Stomach (tissue), 9 donors: Measurements from ENCODE around the gene CDH23. TPM values are rescaled to one million over a fixed set of nuclear protein-coding genes. Genes with fewer than 3 reads are reported as not detected.

Experiments used
- DNase-seq, 2 donors: peaks; one replicate each; pipeline versions ENCODE4 v3.0.0 to v3.0.0-alpha.2; 2013 to 2019
- H3K27ac ChIP-seq, 5 donors: fragments of 200-600 bp in 4 of 5; sonication (generic) in 4 of 5; one replicate each; pipeline ENCODE4 v1.5.1; 2013 to 2019; ENCODE audit warnings: mild to moderate bottlenecking in 1 of 5, moderate library complexity in 1 of 5
- H3K27me3 ChIP-seq, 3 donors: fragments of 200-600 bp; sonication (generic); one replicate each; pipeline ENCODE4 v1.5.1; 2017 to 2019; ENCODE audit warnings: mixed run types in 1 of 3
- H3K36me3 ChIP-seq, 4 donors: fragments of 200-600 bp; sonication (generic); 1 replicate in 3 of 4; 2 replicates in 1 of 4; pipeline ENCODE4 v1.5.1; 2016 to 2019
- H3K4me1 ChIP-seq, 4 donors: fragments of 200-600 bp; sonication (generic); one replicate each; pipeline ENCODE4 v1.5.1; 2016 to 2019
- H3K4me3 ChIP-seq, 4 donors: fragments of 200-600 bp; sonication (generic) in 3 of 4; one replicate each; pipeline ENCODE4 v1.5.1; 2016 to 2019; ENCODE audit warnings: mild to moderate bottlenecking in 1 of 4
- H3K9me3 ChIP-seq, 4 donors: fragments of 200-600 bp; sonication (generic); one replicate each; pipeline ENCODE4 v1.5.1; 2016 to 2019
- CTCF ChIP-seq, 7 experiments: fragments of 450-650 bp in 4 of 7; fragments of 200-600 bp in 3 of 7; sonication (generic) in 3 of 7; IDR thresholded peaks; one replicate each; pipeline ENCODE4 v1.5.1; 2016 to 2019; ENCODE audit warnings: antibody characterized with exemption in 7 of 7, control low read depth in 2 of 7, mild to moderate bottlenecking in 1 of 7
- EP300 ChIP-seq: sonication (generic); formaldehyde crosslinking; IDR thresholded peaks from one replicate; pipeline ENCODE4 v1.6.1; 2017; ENCODE audit warnings: antibody characterized with exemption
- POLR2A ChIP-seq, 4 donors: fragments of 450-650 bp; IDR thresholded peaks; one replicate each; pipeline ENCODE4 v1.6.1; 2016; ENCODE audit warnings: antibody characterized with exemption in 4 of 4, control low read depth in 2 of 4, mild to moderate bottlenecking in 1 of 4, moderate library complexity in 1 of 4
- POLR2AphosphoS5 ChIP-seq, 3 donors: sonication (generic); formaldehyde crosslinking; IDR thresholded peaks; one replicate each; pipeline ENCODE4 v1.6.1; 2016; ENCODE audit warnings: antibody characterized with exemption in 3 of 3
- WGBS, 5 donors: extraction: QIAGEN DNeasy Blood & Tissue Kit in 3 of 5; methylation state at CpG; one replicate each; pipeline versions ENCODE4 v1.1.5 to v1.1.7; 2013 to 2018; 5-methylcytosine and 5-hydroxymethylcytosine counted together
- intact Hi-C: fragments of 100-400 bp; cut with DNase I; formaldehyde crosslinking; loops from one replicate; pipeline ENCODE4 v1.15.1; 2023; ENCODE audit warnings: low total_unique reads
- polyA plus RNA-seq, 3 donors: library from polyadenylated mRNA; stranded (reverse); fragments of 200-250 nt; gene quantifications; one replicate each; pipeline ENCODE4 v1.2.3, GENCODE V29; 2013
- total RNA-seq, 5 donors: library from RNA; depleted of rRNA; stranded (reverse); fragments of >200 nt; gene quantifications; one replicate each; pipeline versions ENCODE4 v1.1.0 to v1.2.3, GENCODE V29; 2014 to 2016
- donor health status: healthy with polysubstance abuse.
- donor health status: Bipolar disorder and iron deficiency.
- donor health status: healthy.

CDH23 gene
- total and polyA plus RNA-seq, 8 donors, result 0.31 to 8.2 (median 2.2) TPM

- no peak for DNase-seq
- intact Hi-C loops, result no loop called here
- WGBS, 5 donors, result 76 to 86% (median 82%) methylated on average over 5 of the region's 5 CpGs
Measured at GRCh38 chr10:71480662-71481061, 83.9 kb downstream of the CDH23 start.

DNA sequence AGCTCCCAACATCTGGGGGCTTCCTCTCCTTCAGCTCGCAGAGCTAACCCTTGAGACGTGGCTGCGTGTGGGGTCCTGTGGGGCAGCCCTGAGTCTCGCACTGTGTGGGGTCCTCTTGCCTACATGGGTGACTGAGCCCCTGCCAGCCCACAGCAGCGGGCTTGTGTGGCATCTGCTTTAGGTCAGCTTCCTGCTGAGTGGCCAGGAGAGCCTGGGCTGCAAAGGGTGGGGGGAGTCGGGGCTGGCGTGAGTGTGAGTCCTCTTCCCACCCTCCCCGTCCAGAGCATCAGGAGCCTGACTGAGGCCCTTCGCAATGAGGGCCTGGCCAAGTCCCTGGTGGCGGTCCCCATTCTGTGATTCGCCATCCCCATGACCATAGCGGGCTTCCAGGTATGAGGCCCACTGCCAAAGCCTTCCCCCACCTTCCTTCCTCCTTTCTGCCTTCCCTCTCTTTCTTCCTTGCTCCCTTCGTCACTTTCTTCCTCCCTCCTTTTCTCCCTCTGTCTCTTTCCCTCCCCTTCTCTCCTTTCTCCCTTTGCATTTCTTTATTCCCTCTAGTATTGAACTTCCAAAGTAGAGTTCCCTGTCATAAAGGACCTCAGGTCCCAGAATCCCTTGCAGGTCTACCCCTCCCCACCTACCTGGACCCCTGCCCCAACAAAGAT lies 85.2 kb downstream of the CDH23 start:
- H3K27ac ChIP-seq, result no peak overlapping the region

More at GRCh38 chr10:71480662-71481061, 83.9 kb downstream of the CDH23 start:
- Histone ChIP-seq H3K27me3 (peaks cover 0 to 27% (median 5%) of the 10 kb centered on the region in 3 donors), H3K4me3 (no peak overlapping the region), H3K36me3 (no peaks in the 10 kb centered on the region), H3K4me1 (peaks cover 0 to 13% (median 6%) of the 10 kb centered on the region in 4 donors), H3K27ac (no peak overlapping the region), H3K9me3 (no peaks in the 10 kb centered on the region)
- TF ChIP-seq POLR2AphosphoS5 (IDR thresholded peaks at IDR 0.05), result no peak
- TF ChIP-seq POLR2A (IDR thresholded peaks at IDR 0.05), result no peak
- no peak for TF ChIP-seq CTCF (IDR thresholded peaks at IDR 0.05)
- TF ChIP-seq EP300, result no peak

DNA sequence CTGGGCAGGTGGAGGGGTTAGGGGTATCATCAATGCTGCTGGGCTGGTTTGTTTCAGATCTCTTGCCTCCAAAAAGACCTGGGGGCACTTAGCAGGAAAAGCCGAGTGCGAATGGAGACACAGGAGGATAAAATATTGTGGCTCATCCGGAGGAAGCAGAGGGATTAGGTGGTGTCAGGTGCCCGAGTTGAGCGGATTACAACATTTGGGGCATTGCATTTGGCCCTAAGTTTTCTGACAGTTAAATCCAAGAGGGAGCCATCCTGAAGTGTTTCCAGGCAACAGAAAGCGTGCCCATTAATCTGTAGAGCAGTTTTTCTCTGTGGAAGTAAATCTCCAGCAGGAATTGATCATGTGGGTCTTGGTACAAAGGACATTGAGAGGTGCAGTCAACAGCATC lies 85.9 kb downstream of the CDH23 start:
- intact Hi-C loops, result no loop called here
- H3K27me3 ChIP-seq, result peaks cover 0 to 31% (median 5%) of the 10 kb centered on the region in 3 donors
- H3K36me3 ChIP-seq, result no peaks in the 10 kb centered on the region

More for the DNA sequence above, 85.2 kb downstream of the CDH23 start:
- 78 to 90% (median 83%) methylated on average over 7 to 13 of the region's 13 CpGs for WGBS, 5 donors
- no peak for TF ChIP-seq POLR2AphosphoS5 (IDR thresholded peaks at IDR 0.05)
- no peak for TF ChIP-seq CTCF (IDR thresholded peaks at IDR 0.05)
- TF ChIP-seq EP300, result no peak
- no peak for TF ChIP-seq POLR2A (IDR thresholded peaks at IDR 0.05)
- Histone ChIP-seq H3K36me3 (no peaks in the 10 kb centered on the region), H3K4me1 (peaks cover 0 to 4% (median 0%) of the 10 kb centered on the region in 4 donors), H3K4me3 (no peak overlapping the region), H3K9me3 (no peaks in the 10 kb centered on the region), H3K27me3 (peaks cover 0 to 31% (median 5%) of the 10 kb centered on the region in 3 donors)
- intact Hi-C loops, result no loop called here
- DNase-seq, result no peak

GRCh38 chr10:71483135-71483534 lies 86.4 kb downstream of the CDH23 start:
- H3K27ac ChIP-seq, result no peak overlapping the region
- H3K36me3 ChIP-seq, result no peaks in the 10 kb centered on the region
- TF ChIP-seq POLR2A (IDR thresholded peaks at IDR 0.05) (no peak), CTCF (IDR thresholded peaks at IDR 0.05) (no peak), POLR2AphosphoS5 (IDR thresholded peaks at IDR 0.05) (no peak), EP300 (no peak)
- DNase-seq, result no peak
- intact Hi-C loops, result no loop called here
- WGBS, 5 donors, result 78 to 85% (median 81%) methylated on average over 3 to 4 of the region's 4 CpGs
- no peaks in the 10 kb centered on the region for H3K4me1 ChIP-seq
- no peaks in the 10 kb centered on the region for H3K9me3 ChIP-seq
- H3K27me3 ChIP-seq, result peaks cover 0 to 31% (median 5%) of the 10 kb centered on the region in 3 donors
- no peak overlapping the region for H3K4me3 ChIP-seq

More for the DNA sequence above, 85.9 kb downstream of the CDH23 start:
- H3K27ac ChIP-seq, result no peak overlapping the region
- TF ChIP-seq CTCF (IDR thresholded peaks at IDR 0.05) (no peak), POLR2AphosphoS5 (IDR thresholded peaks at IDR 0.05) (no peak), POLR2A (IDR thresholded peaks at IDR 0.05) (no peak), EP300 (no peak)
- WGBS, 5 donors, result 75 to 92% (median 90%) methylated on average over 6 of the region's 6 CpGs
- DNase-seq, result no peak
- H3K9me3 ChIP-seq, result no peaks in the 10 kb centered on the region
- H3K4me3 ChIP-seq, result no peak overlapping the region
- H3K4me1 ChIP-seq, result no peaks in the 10 kb centered on the region
